Measurements from ENCODE around the gene WDR89.
"Not testable (repeated sequence)": the region's sequence is repeated elsewhere in the genome, so short reads cannot be mapped to it uniquely, and the experiment has no call there.

Gene WDR89

DNA sequence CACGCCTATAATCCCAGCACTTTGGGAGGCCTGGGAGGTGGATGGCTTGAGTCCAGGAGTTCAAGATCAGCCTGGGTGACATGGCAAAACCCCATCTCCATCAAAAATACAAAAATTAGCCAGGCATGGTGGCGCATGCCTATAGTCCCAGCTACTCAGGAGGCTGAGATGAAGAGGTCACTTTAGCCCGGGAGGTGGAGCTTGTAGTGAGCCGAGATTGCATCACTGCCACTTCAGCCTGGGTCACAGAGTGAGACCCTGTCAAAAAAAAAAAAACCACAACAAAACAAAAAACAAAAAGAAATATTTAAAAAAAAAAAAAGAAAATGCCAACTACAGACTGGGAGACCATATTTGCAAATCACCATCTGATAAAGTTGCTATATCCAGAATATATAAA is 17.5 kb downstream of the WDR89 start:
- in situ Hi-C loops (cut with MboI; ENCODE audit: low pct_unique_long_range_greater_than_20kb, low sequenced_read_pairs, unreplicated experiment) = no loop called here
- DNase-seq (ENCODE audit: low spot score) = no peak
- TF ChIP-seq CTCF (IDR thresholded peaks at IDR 0.05; ENCODE audit: extremely low read depth, insufficient read depth, missing control alignments) = no peak

DNA sequence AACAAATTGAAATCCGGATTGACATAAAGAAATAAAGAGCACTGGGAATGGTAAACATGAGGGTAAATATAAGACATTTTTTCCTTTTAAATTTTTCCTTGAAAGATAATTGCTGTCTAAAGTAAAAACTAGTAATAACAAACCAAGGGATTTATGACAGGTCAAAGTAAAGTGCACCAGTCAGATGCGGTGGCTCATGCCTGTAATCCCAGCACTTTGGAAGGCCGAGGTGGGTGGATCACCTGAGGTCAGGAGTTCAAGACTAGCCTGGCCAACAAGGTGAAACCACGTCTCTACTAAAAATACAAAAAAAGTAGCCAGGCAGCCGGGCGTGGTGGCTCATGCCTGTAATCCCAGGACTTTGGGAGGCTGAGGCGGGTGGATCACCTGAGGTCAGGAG is 19.7 kb downstream of the WDR89 start:
- DNase-seq (ENCODE audit: low spot score); in situ Hi-C loops (cut with MboI; ENCODE audit: low pct_unique_long_range_greater_than_20kb, low sequenced_read_pairs, unreplicated experiment): not testable (repeated sequence)

DNA sequence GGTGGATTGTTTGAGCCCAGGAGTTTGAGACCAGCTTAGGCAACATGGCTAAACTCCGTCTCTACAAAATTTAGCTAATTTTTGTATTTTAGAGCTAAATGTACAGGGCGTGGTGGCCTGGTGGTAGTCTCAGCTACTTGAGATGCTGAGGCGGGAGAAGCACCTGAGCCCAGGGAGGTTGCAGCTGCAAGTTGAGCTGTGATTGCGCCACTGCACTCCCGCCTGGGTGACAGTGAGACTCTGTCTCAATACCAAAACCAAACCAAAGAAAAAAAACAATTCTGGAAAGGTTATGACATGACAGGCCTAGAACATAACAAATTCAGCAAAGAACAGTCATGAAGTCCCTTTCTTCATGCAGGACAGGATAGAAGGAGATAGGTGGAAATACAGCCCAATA is 25.7 kb downstream of the WDR89 start:
- no peak for TF ChIP-seq CTCF (IDR thresholded peaks at IDR 0.05; ENCODE audit: extremely low read depth, insufficient read depth, missing control alignments)
- in situ Hi-C loops (cut with MboI; ENCODE audit: low pct_unique_long_range_greater_than_20kb, low sequenced_read_pairs, unreplicated experiment) = no loop called here
- no peak for DNase-seq (ENCODE audit: low spot score)

DNA sequence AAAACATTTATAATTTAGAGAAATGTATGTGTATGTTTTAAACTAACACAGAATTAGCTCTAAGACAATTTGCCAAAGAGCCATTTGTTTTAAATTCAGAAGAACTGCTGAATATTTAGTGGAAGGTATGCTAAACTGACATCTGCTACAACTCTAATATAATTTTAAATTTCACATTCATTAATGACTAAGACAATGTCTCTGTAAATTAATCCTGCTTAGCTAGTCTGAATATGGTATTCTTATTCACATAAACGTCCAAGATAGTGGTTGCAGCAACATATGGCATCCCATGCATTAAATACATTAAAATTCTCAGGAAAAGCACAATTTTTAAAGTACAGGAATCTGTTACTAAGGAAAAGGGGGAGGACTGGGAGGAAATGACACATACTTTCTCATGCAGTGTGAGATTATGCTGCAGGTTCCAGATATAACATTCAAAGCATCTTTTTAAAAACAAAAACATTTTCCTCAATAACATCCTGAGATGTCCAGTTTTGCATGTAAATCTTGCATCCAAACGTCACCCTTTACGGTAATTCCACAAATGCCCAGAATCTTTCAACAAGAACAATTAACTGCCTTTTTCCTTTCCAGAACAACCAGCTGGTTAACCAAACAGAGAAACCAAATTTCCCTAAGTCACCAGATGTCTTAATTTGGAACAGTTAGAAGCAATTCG is 26.9 kb downstream of the WDR89 start:
- TF ChIP-seq CTCF (IDR thresholded peaks at IDR 0.05; ENCODE audit: extremely low read depth, insufficient read depth, missing control alignments) = no peak
- no peak for DNase-seq (ENCODE audit: low spot score)
- in situ Hi-C loops (cut with MboI; ENCODE audit: low pct_unique_long_range_greater_than_20kb, low sequenced_read_pairs, unreplicated experiment) = no loop called here

DNA sequence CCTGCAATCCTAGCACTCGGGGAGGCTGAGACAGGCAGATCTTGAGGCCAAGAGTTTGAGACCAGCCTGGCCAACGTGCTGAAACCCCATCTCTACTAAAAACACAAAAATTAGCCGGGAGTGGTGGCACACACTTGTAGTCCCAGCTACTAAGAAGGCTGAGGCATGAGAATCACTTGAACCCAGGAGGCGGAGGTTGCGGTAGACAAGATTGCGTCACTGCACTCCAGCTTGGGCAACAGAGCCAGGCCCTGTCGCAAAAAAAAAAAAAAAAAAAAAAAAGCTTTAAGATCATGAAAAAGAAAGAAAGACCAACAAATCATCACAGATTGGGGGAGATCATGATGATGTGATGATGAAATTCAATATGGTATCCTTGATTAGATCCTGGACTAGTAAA is 30.6 kb downstream of the WDR89 start:
- TF ChIP-seq CTCF (IDR thresholded peaks at IDR 0.05; ENCODE audit: extremely low read depth, insufficient read depth, missing control alignments) = no peak

GRCh38 chr14:63605041-63605532 is 36.6 kb downstream of the WDR89 start:
- no peak for DNase-seq (ENCODE audit: low spot score)
- no peak for TF ChIP-seq CTCF (IDR thresholded peaks at IDR 0.05; ENCODE audit: extremely low read depth, insufficient read depth, missing control alignments)
- in situ Hi-C loops (cut with MboI; ENCODE audit: low pct_unique_long_range_greater_than_20kb, low sequenced_read_pairs, unreplicated experiment) = no loop called here

More for the DNA sequence above, 30.6 kb downstream of the WDR89 start:
- DNase-seq (ENCODE audit: low spot score) = no peak
- in situ Hi-C loops (cut with MboI; ENCODE audit: low pct_unique_long_range_greater_than_20kb, low sequenced_read_pairs, unreplicated experiment) = no loop called here

DNA sequence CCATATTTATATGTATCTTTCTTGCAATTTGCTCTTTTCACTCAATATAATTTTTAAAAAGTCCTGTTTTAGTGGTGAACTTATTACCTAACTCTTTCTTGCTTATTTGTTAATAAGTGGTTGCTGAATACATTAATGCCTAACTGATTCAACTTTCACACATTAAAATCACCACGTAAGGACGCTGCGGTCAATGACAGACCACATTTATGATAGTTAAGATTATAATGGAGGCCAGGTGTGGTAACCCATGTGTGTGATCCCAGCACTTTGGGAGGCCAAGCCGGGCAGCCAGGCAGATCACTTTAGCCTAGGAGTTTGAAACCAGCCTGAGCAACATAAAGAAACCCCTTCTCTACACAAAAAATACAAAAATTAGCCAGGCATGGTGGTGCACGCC is 37.0 kb downstream of the WDR89 start:
- no peak for TF ChIP-seq CTCF (IDR thresholded peaks at IDR 0.05; ENCODE audit: extremely low read depth, insufficient read depth, missing control alignments)
- in situ Hi-C loops (cut with MboI; ENCODE audit: low pct_unique_long_range_greater_than_20kb, low sequenced_read_pairs, unreplicated experiment) = no loop called here
- DNase-seq (ENCODE audit: low spot score) = no peak
